Measurements from ENCODE around the gene TRPC4. TPM values are rescaled to one million over a fixed set of nuclear protein-coding genes. Genes with fewer than 3 reads are reported as not detected.

The TRPC4 gene
- total and polyA plus RNA-seq, 12 donors = 0.24 to 22.5 (median 0.78) TPM

GRCh38 chr13:37870489-37870845 is 895 bp upstream of the TRPC4 start:
- TF ChIP-seq POLR2A (IDR thresholded peaks at IDR 0.05) (no peak), CTCF (IDR thresholded peaks at IDR 0.05) (no peak)
- WGBS, 4 donors = 53 to 64% (median 57%) methylated on average over 9 of the region's 9 CpGs
- intact Hi-C loops (cut with DNase I) = no loop called here
- Histone ChIP-seq H3K27me3 (peaks cover 14% of the 10 kb centered on the region), H3K4me3 (peak overlapping the region in 1 of 4 donors; percentile 49), H3K27ac (no peak overlapping the region), H3K9me3 (replicated peaks in 1 of 3) (peaks cover 0 to 4% (median 0%) of the 10 kb centered on the region in 3 donors), H3K36me3 (replicated peaks in 1 of 2) (no peaks in the 10 kb centered on the region), H3K4me1 (replicated peaks in 1 of 2) (peaks cover 4 to 8% of the 10 kb centered on the region in 2 donors)
- no peak for DNase-seq

- intact Hi-C loops (cut with DNase I) = no loop called here
- Histone ChIP-seq H3K27ac (peak overlapping the region in 1 of 5 donors; percentile 26), H3K4me3 (peak overlapping the region in 1 of 4 donors; percentile 49), H3K36me3 (replicated peaks in 1 of 2) (no peaks in the 10 kb centered on the region), H3K27me3 (peaks cover 14% of the 10 kb centered on the region), H3K4me1 (replicated peaks in 1 of 2) (peaks cover 4 to 8% of the 10 kb centered on the region in 2 donors), H3K9me3 (replicated peaks in 1 of 3) (peaks cover 0 to 4% (median 0%) of the 10 kb centered on the region in 3 donors)
- DNase-seq = no peak
- TF ChIP-seq POLR2A (IDR thresholded peaks at IDR 0.05) = no peak
- TF ChIP-seq CTCF (IDR thresholded peaks at IDR 0.05) = no peak
- 0 to 1% (median 1%) methylated on average over 10 to 19 of the region's 19 CpGs for WGBS, 4 donors
These were observed 141 bp downstream of the TRPC4 start for GRCh38 chr13:37869506-37869755.

- 2 to 9% (median 5%) methylated on average over 24 to 27 of the region's 27 CpGs for WGBS, 4 donors
- intact Hi-C loops (cut with DNase I) = no loop called here
- Histone ChIP-seq H3K4me3 (peak overlapping the region in 1 of 4 donors; percentile 49), H3K9me3 (replicated peaks in 1 of 3) (peaks cover 0 to 4% (median 0%) of the 10 kb centered on the region in 3 donors), H3K4me1 (replicated peaks in 1 of 2) (peaks cover 4 to 8% of the 10 kb centered on the region in 2 donors), H3K36me3 (replicated peaks in 1 of 2) (no peaks in the 10 kb centered on the region), H3K27me3 (peaks cover 14% of the 10 kb centered on the region), H3K27ac (peak overlapping the region in 1 of 5 donors; percentile 26)
- DNase-seq = no peak
- TF ChIP-seq POLR2A (IDR thresholded peaks at IDR 0.05) (no peak), CTCF (IDR thresholded peaks at IDR 0.05) (no peak)
These were observed 674 bp downstream of the TRPC4 start for GRCh38 chr13:37868691-37869505.

- H3K36me3 ChIP-seq (replicated peaks in 1 of 2) = no peaks in the 10 kb centered on the region
- intact Hi-C loops (cut with DNase I) = no loop called here
- H3K27me3 ChIP-seq = no peaks in the 10 kb centered on the region
- TF ChIP-seq POLR2A (IDR thresholded peaks at IDR 0.05) (no peak), CTCF (IDR thresholded peaks at IDR 0.05) (no peak)
- DNase-seq = no peak
- no peak overlapping the region for H3K4me3 ChIP-seq
- H3K9me3 ChIP-seq (replicated peaks in 1 of 3) = peaks cover 0 to 4% (median 0%) of the 10 kb centered on the region in 3 donors
- no peaks in the 10 kb centered on the region for H3K4me1 ChIP-seq (replicated peaks in 1 of 2)
- H3K27ac ChIP-seq = no peak overlapping the region
- WGBS, 4 donors = 92 to 97% (median 94%) methylated on average over 1 of the region's 1 CpG
These were observed 5.9 kb downstream of the TRPC4 start for GRCh38 chr13:37863708-37864107.

All from adrenal gland (tissue), 12 donors.